Chondrocyte (in vitro differentiated cells): Measurements from ENCODE around the gene SGSM1. TPM values are rescaled to one million over a fixed set of nuclear protein-coding genes. Genes with fewer than 3 reads are reported as not detected.

Source experiments
- DNase-seq: peaks from one replicate; pipeline ENCODE4 v3.0.0; 2021; ENCODE audit warnings: mixed read lengths, low spot score
- H3K27ac Mint-ChIP-seq: one replicate; pipeline ENCODE4 v1.8.0; 2021; ENCODE audit warnings: mild to moderate bottlenecking, moderate library complexity, mixed read lengths; ENCODE audit not compliant: unreplicated experiment
- H3K27me3 Mint-ChIP-seq: 2 replicates; pipeline ENCODE4 v1.8.0; 2021; ENCODE audit warnings: low read depth, mixed read lengths
- H3K36me3 Mint-ChIP-seq: 2 replicates; pipeline ENCODE4 v1.8.0; 2021; ENCODE audit warnings: low read depth, mixed read lengths
- H3K4me1 Mint-ChIP-seq: 2 replicates; pipeline ENCODE4 v1.8.0; 2021; ENCODE audit warnings: low read depth, mild to moderate bottlenecking, mixed read lengths
- H3K4me3 Mint-ChIP-seq: one replicate; pipeline ENCODE4 v1.8.0; 2021; ENCODE audit warnings: mild to moderate bottlenecking, moderate library complexity, mixed read lengths; ENCODE audit not compliant: unreplicated experiment
- H3K9me3 Mint-ChIP-seq: 2 replicates; pipeline ENCODE4 v1.8.0; 2021; ENCODE audit warnings: low read depth, mixed read lengths
- CTCF ChIP-seq: fragments of 200-600 bp; sonication (generic); IDR thresholded peaks from 2 replicates; pipeline ENCODE4 v1.5.0; 2021; ENCODE audit warnings: antibody characterized with exemption, mild to moderate bottlenecking, moderate library complexity
- total RNA-seq: library from RNA; stranded (reverse); gene quantifications from 3 replicates; pipeline ENCODE4 v1.2.1, GENCODE V29; 2021

Gene SGSM1
- total RNA-seq, 1 donor from 2014 or later: 0.05 TPM

- Mint-ChIP-seq H3K27ac (peak within 1 kb of the TSS; percentile 95), H3K9me3 (no peaks in the 10 kb centered on the region), H3K27me3 (peaks cover 7% of the 10 kb centered on the region), H3K4me3 (peak within 1 kb of the TSS; percentile 94), H3K4me1 (peaks cover 29% of the 10 kb centered on the region), H3K36me3 (no peaks in the 10 kb centered on the region)
- peak; percentile 94 for DNase-seq
- peak; percentile 100 for TF ChIP-seq CTCF
These were observed 146.2 kb downstream of the SGSM1 start, which contains the start of gene KIAA1671 for GRCh38 chr22:24951942-24952836. TSS of gene KIAA1671 (plus strand) at chr22:24952716. CDS start at chr22:25028000, 75,284 bp downstream.

DNA sequence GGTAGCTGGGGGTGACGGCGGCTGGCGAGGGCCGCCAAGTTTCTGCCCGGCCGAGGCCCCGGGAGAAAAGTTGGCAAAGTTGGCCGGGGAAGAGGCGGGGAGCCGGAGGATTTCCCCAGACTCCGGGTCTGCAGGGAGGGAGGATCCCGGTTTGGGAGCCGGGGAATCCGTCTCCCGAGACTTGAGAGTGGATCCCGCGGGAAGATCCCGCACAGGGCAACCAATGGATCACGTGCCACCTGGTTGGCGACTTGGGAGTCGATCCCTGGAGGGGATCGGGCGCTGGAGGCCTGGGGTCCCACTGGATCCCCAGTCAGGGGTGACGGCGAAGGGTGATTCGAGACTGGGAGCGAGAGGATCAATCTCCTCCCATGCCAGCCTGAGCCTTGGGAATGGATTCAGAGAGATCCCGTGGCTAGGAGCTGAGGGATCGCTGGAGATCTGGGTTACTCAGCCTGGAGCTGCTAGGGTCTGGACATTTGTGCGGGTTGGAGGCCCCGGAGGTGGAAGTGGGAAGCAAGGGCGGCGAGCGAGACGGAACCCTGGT lies 146.9 kb downstream of the SGSM1 start:
- Mint-ChIP-seq H3K27ac (peak overlapping the region; percentile 95), H3K27me3 (peaks cover 2% of the 10 kb centered on the region)
- no peak for DNase-seq

DNA sequence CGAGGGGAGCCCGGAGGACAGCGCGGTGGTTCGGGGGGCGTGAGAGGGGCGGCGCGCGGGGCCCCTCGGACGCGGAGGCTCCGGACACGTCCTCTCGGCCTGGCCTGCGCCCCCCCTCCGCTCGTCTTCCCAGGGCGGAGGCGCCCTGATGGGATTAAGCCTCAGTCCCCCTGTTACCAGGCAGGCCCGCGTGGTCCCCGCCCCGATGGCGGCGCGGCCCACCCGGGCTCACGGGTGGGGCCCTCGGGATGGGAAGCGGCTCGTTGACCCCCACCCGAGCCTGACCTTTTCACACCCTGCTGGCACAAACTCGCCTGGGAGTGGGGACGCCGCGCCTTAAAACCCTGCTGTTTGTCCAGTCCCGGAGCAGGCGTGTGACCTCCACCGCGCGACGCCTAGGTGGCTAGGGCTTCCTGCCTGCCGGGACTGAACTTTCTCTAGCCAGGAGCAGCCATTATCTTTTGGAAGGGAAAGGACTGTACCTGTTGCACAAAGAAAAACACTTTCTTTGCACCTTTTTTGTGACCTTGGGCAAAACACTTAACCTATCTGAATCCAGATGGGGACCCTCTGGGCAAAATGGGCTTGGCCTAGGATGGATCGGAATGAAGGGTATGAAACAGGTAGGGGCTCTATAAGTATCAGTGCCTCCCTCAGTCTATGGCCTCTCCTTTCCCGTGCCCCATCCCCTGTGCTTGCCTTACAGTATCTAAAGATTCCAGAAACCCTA lies 147.5 kb downstream of the SGSM1 start:
- TF ChIP-seq CTCF: no peak
- H3K4me1 Mint-ChIP-seq: peaks cover 29% of the 10 kb centered on the region
- H3K9me3 Mint-ChIP-seq: no peaks in the 10 kb centered on the region
- no peak for DNase-seq
- no peaks in the 10 kb centered on the region for H3K27me3 Mint-ChIP-seq
- no peaks in the 10 kb centered on the region for H3K36me3 Mint-ChIP-seq
- peak overlapping the region; percentile 95 for H3K27ac Mint-ChIP-seq
- peak overlapping the region; percentile 94 for H3K4me3 Mint-ChIP-seq

More for the DNA sequence above, 146.9 kb downstream of the SGSM1 start:
- Mint-ChIP-seq H3K9me3 (no peaks in the 10 kb centered on the region), H3K4me3 (peak overlapping the region; percentile 94), H3K36me3 (no peaks in the 10 kb centered on the region), H3K4me1 (peaks cover 29% of the 10 kb centered on the region)
- no peak for TF ChIP-seq CTCF

DNA sequence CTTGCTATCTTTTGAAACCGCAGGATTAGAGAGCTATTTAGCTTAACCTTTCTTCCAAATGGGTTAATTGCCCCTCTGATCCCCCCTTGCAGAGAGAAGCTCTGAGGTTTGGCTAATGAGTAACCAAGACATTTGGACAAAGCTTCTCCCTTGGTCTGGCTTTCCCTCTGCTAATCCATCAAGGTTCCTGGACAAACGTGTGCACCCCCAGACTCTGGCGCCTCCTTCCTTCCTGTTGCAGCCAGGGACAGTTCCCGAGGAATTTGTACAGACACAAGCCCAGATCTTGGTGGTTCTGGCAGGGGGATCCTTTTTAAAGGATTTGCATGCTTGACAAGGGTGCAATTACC lies 148.1 kb downstream of the SGSM1 start:
- Mint-ChIP-seq H3K36me3 (no peaks in the 10 kb centered on the region), H3K9me3 (no peaks in the 10 kb centered on the region), H3K4me3 (peak overlapping the region; percentile 94), H3K27me3 (no peaks in the 10 kb centered on the region), H3K4me1 (peaks cover 29% of the 10 kb centered on the region), H3K27ac (peak overlapping the region; percentile 74)
- DNase-seq: no peak
- TF ChIP-seq CTCF: no peak

- Mint-ChIP-seq H3K4me1 (peaks cover 29% of the 10 kb centered on the region), H3K9me3 (no peaks in the 10 kb centered on the region), H3K27ac (no peak overlapping the region), H3K36me3 (no peaks in the 10 kb centered on the region), H3K4me3 (no peak overlapping the region), H3K27me3 (no peaks in the 10 kb centered on the region)
- no peak for TF ChIP-seq CTCF
- no peak for DNase-seq
These were observed 148.8 kb downstream of the SGSM1 start for GRCh38 chr22:24954856-24955255.
